Measurements from ENCODE around the gene KSR1. TPM values are rescaled to one million over a fixed set of nuclear protein-coding genes. Genes with fewer than 3 reads are reported as not detected.
"Not testable (repeated sequence)": the region's sequence is repeated elsewhere in the genome, so short reads cannot be mapped to it uniquely, and the experiment has no call there.

The KSR1 gene
- total RNA-seq, 2 experiments from 2014 or later = 96.6 to 113 TPM

- ChIA-PET CTCF (no interaction called here), POLR2A (no interaction called here)
- Mint-ChIP-seq H3K4me1 (no peaks in the 10 kb centered on the region), H3K4me3 (no peak overlapping the region), H3K27ac (no peak overlapping the region), H3K36me3 (ENCODE audit: low read depth) (no peaks in the 10 kb centered on the region), H3K27me3 (no peaks in the 10 kb centered on the region), H3K9me3 (ENCODE audit: low read depth) (no peaks in the 10 kb centered on the region)
- DNase-seq = no peak
- intact Hi-C loops (cut with DNase I, micrococcal nuclease) = no loop called here
- no peak for ATAC-seq
Observed at GRCh38 chr17:27418366-27418615, 38.0 kb upstream of the KSR1 start.

- intact Hi-C loops (cut with DNase I, micrococcal nuclease) = no loop called here
- no peak for ATAC-seq
- Mint-ChIP-seq H3K4me1 (no peaks in the 10 kb centered on the region), H3K36me3 (ENCODE audit: low read depth) (no peaks in the 10 kb centered on the region), H3K27ac (no peak overlapping the region), H3K27me3 (no peaks in the 10 kb centered on the region), H3K9me3 (ENCODE audit: low read depth) (no peaks in the 10 kb centered on the region), H3K4me3 (no peak overlapping the region)
- ChIA-PET POLR2A (no interaction called here), CTCF (no interaction called here)
- DNase-seq = no peak
Observed at GRCh38 chr17:27419156-27419555, 37.1 kb upstream of the KSR1 start.

- ATAC-seq = no peak
- H3K4me1 Mint-ChIP-seq = no peaks in the 10 kb centered on the region
- no peaks in the 10 kb centered on the region for H3K27me3 Mint-ChIP-seq
- no peak overlapping the region for H3K27ac Mint-ChIP-seq
- no peaks in the 10 kb centered on the region for H3K36me3 Mint-ChIP-seq (ENCODE audit: low read depth)
- H3K9me3 Mint-ChIP-seq (ENCODE audit: low read depth) = no peaks in the 10 kb centered on the region
- DNase-seq = no peak
- no peak overlapping the region for H3K4me3 Mint-ChIP-seq
- ChIA-PET CTCF (interaction anchor here (0.6 to 0.7 kb wide), 3 partner anchors 17 to 182 kb away, joined by 3 to 4 read pairs (median 4); no protein-coding TSS in a partner anchor), POLR2A (no interaction called here)
- intact Hi-C loops (cut with DNase I, micrococcal nuclease) = no loop called here
Observed at GRCh38 chr17:27420211-27420950, 35.9 kb upstream of the KSR1 start.

- Mint-ChIP-seq H3K4me1 (no peaks in the 10 kb centered on the region), H3K27me3 (no peaks in the 10 kb centered on the region), H3K4me3 (no peak overlapping the region), H3K27ac (no peak overlapping the region), H3K9me3 (ENCODE audit: low read depth) (no peaks in the 10 kb centered on the region), H3K36me3 (ENCODE audit: low read depth) (no peaks in the 10 kb centered on the region)
- ChIA-PET CTCF (interaction anchor here (0.6 to 0.7 kb wide), 2 partner anchors 16 to 42 kb away, joined by 3 to 4 read pairs; no protein-coding TSS in a partner anchor), POLR2A (no interaction called here)
- DNase-seq (no peak), ATAC-seq (no peak)
- intact Hi-C loops (cut with DNase I, micrococcal nuclease) = no loop called here
Observed at GRCh38 chr17:27421111-27421510, 35.1 kb upstream of the KSR1 start.

- H3K4me1 Mint-ChIP-seq; H3K27ac Mint-ChIP-seq; H3K9me3 Mint-ChIP-seq (ENCODE audit: low read depth); H3K4me3 Mint-ChIP-seq; H3K27me3 Mint-ChIP-seq; H3K36me3 Mint-ChIP-seq (ENCODE audit: low read depth); POLR2A ChIA-PET; intact Hi-C loops (cut with DNase I, micrococcal nuclease); DNase-seq; ATAC-seq: not testable (repeated sequence)
- CTCF ChIA-PET = interaction anchor here (0.6 kb wide), 1 partner anchor 42 kb away, joined by 3 read pairs; no protein-coding TSS in a partner anchor
Observed at GRCh38 chr17:27421626-27422025, 34.6 kb upstream of the KSR1 start.

GRCh38 chr17:27422601-27423000, 33.6 kb upstream of the KSR1 start:
- Mint-ChIP-seq H3K9me3 (ENCODE audit: low read depth) (no peaks in the 10 kb centered on the region), H3K4me3 (no peak overlapping the region), H3K36me3 (ENCODE audit: low read depth) (no peaks in the 10 kb centered on the region), H3K27me3 (no peaks in the 10 kb centered on the region), H3K4me1 (no peaks in the 10 kb centered on the region), H3K27ac (no peak overlapping the region)
- POLR2A ChIA-PET = no interaction called here
- no peak for ATAC-seq
- intact Hi-C loops (cut with DNase I, micrococcal nuclease) = no loop called here
- CTCF ChIA-PET = no interaction called here
- no peak for DNase-seq

- Mint-ChIP-seq H3K4me3 (no peak overlapping the region), H3K9me3 (ENCODE audit: low read depth) (no peaks in the 10 kb centered on the region), H3K36me3 (ENCODE audit: low read depth) (no peaks in the 10 kb centered on the region), H3K27me3 (no peaks in the 10 kb centered on the region), H3K4me1 (no peaks in the 10 kb centered on the region), H3K27ac (no peak overlapping the region)
- intact Hi-C loops (cut with DNase I, micrococcal nuclease) = no loop called here
- CTCF ChIA-PET = no interaction called here
- no peak for DNase-seq
- POLR2A ChIA-PET = interaction anchor here (0.7 kb wide), 1 partner anchor 16 kb away, joined by 4 read pairs; no protein-coding TSS in a partner anchor
- ATAC-seq = no peak
Observed at GRCh38 chr17:27423651-27424050, 32.6 kb upstream of the KSR1 start.

- no peak overlapping the region for H3K4me3 Mint-ChIP-seq
- H3K27ac Mint-ChIP-seq = no peak overlapping the region
- H3K27me3 Mint-ChIP-seq = no peaks in the 10 kb centered on the region
- POLR2A ChIA-PET = no interaction called here
- no peaks in the 10 kb centered on the region for H3K36me3 Mint-ChIP-seq (ENCODE audit: low read depth)
- H3K9me3 Mint-ChIP-seq (ENCODE audit: low read depth) = no peaks in the 10 kb centered on the region
- CTCF ChIA-PET = no interaction called here
- H3K4me1 Mint-ChIP-seq = no peaks in the 10 kb centered on the region
- ATAC-seq (no peak), DNase-seq (no peak)
- intact Hi-C loops (cut with DNase I, micrococcal nuclease) = no loop called here
Observed at GRCh38 chr17:27424516-27424915, 31.7 kb upstream of the KSR1 start.

- CTCF ChIA-PET = no interaction called here
- no peak for ATAC-seq
- H3K4me3 Mint-ChIP-seq = no peak overlapping the region
- no peak for DNase-seq
- intact Hi-C loops (cut with DNase I, micrococcal nuclease) = no loop called here
- H3K27ac Mint-ChIP-seq = no peak overlapping the region
- POLR2A ChIA-PET = no interaction called here
- no peaks in the 10 kb centered on the region for H3K36me3 Mint-ChIP-seq (ENCODE audit: low read depth)
- no peaks in the 10 kb centered on the region for H3K27me3 Mint-ChIP-seq
- H3K4me1 Mint-ChIP-seq = no peaks in the 10 kb centered on the region
- no peaks in the 10 kb centered on the region for H3K9me3 Mint-ChIP-seq (ENCODE audit: low read depth)
Observed at GRCh38 chr17:27424941-27425340, 31.3 kb upstream of the KSR1 start.

- H3K27ac Mint-ChIP-seq; intact Hi-C loops (cut with DNase I, micrococcal nuclease); H3K9me3 Mint-ChIP-seq (ENCODE audit: low read depth); CTCF ChIA-PET; DNase-seq; H3K4me3 Mint-ChIP-seq; POLR2A ChIA-PET; H3K36me3 Mint-ChIP-seq (ENCODE audit: low read depth); ATAC-seq; H3K4me1 Mint-ChIP-seq; H3K27me3 Mint-ChIP-seq: not testable (repeated sequence)
Observed at GRCh38 chr17:27425571-27425970, 30.7 kb upstream of the KSR1 start.

- ChIA-PET POLR2A (no interaction called here), CTCF (no interaction called here)
- H3K27ac Mint-ChIP-seq = no peak overlapping the region
- no peaks in the 10 kb centered on the region for H3K27me3 Mint-ChIP-seq
- ATAC-seq (no peak), DNase-seq (no peak)
- no peaks in the 10 kb centered on the region for H3K9me3 Mint-ChIP-seq (ENCODE audit: low read depth)
- no peaks in the 10 kb centered on the region for H3K36me3 Mint-ChIP-seq (ENCODE audit: low read depth)
- no peak overlapping the region for H3K4me3 Mint-ChIP-seq
- intact Hi-C loops (cut with DNase I, micrococcal nuclease) = no loop called here
- no peaks in the 10 kb centered on the region for H3K4me1 Mint-ChIP-seq
Observed at GRCh38 chr17:27425991-27426390, 30.3 kb upstream of the KSR1 start.

GRCh38 chr17:27426471-27426870, 29.8 kb upstream of the KSR1 start:
- H3K36me3 Mint-ChIP-seq (ENCODE audit: low read depth); H3K27ac Mint-ChIP-seq; CTCF ChIA-PET; H3K27me3 Mint-ChIP-seq; H3K4me3 Mint-ChIP-seq; intact Hi-C loops (cut with DNase I, micrococcal nuclease); H3K9me3 Mint-ChIP-seq (ENCODE audit: low read depth); H3K4me1 Mint-ChIP-seq; ATAC-seq; POLR2A ChIA-PET; DNase-seq: not testable (repeated sequence)

Data from activated CD4-positive, alpha-beta T cell treated with anti-CD3 and anti-CD28 coated beads for 36 hours (primary cell).